Progenitor cell of endocrine pancreas (in vitro differentiated cells): ENCODE results near the gene SPTBN4. TPM values are rescaled to one million over a fixed set of nuclear protein-coding genes. Genes with fewer than 3 reads are reported as not detected.

Source experiments
- DNase-seq: peaks from one replicate; pipeline ENCODE4 v3.0.0; 2021; ENCODE audit warnings: low spot score; ENCODE audit not compliant: unreplicated experiment
- H3K27ac Mint-ChIP-seq: 2 replicates; pipeline ENCODE4 v1.8.0; 2021; ENCODE audit warnings: mild to moderate bottlenecking, moderate library complexity, mixed read lengths
- H3K27me3 Mint-ChIP-seq: 2 replicates; pipeline ENCODE4 v1.8.0; 2021; ENCODE audit warnings: mixed read lengths
- H3K36me3 Mint-ChIP-seq: 2 replicates; pipeline ENCODE4 v1.8.0; 2022; ENCODE audit warnings: mixed read lengths; ENCODE audit not compliant: insufficient read depth
- H3K4me1 Mint-ChIP-seq: 2 replicates; pipeline ENCODE4 v1.8.0; 2021; ENCODE audit warnings: low read depth, mixed read lengths
- H3K4me3 Mint-ChIP-seq: 2 replicates; pipeline ENCODE4 v1.8.0; 2021; ENCODE audit warnings: low read depth, mild to moderate bottlenecking, moderate library complexity, mixed read lengths
- H3K9me3 Mint-ChIP-seq: 2 replicates; pipeline ENCODE4 v1.8.0; 2021; ENCODE audit warnings: low read depth, mixed read lengths
- total RNA-seq: library from RNA; stranded (reverse); gene quantifications from 2 replicates; pipeline ENCODE4 v1.2.1, GENCODE V29; 2021
- TF ChIP-seq, protein P1 (sequence below): fragments of 200-600 bp; sonication (generic); IDR thresholded peaks from one replicate; pipeline ENCODE4 v1.5.0; 2021; ENCODE audit warnings: antibody characterized with exemption, mild to moderate bottlenecking; ENCODE audit not compliant: unreplicated experiment

The SPTBN4 gene
- total RNA-seq, 1 donor from 2014 or later = 3.1 TPM

DNA sequence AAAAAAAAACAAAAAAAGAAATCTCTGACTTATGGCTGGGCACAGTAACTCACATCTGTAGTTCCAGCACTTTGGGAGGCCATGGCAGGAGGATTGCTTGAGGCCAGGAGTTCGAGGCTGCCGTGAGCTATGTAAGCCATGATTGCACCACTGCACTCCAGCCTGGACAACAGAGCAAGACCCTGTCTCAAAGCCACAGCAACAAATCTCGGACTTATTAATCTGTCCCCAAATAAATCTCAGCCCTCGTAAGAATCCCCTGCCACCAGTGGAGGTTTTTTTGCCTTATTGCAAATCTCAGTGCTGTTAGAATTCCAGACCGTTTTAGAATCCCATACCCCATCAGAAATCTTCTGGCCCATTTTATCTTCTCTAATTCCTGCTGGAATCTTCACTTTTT is 114.7 kb downstream of the SPTBN4 start:
- Mint-ChIP-seq H3K36me3 (peaks cover 28% of the 10 kb centered on the region), H3K27ac (no peak overlapping the region), H3K4me3 (no peak overlapping the region), H3K27me3 (no peaks in the 10 kb centered on the region), H3K4me1 (peaks cover 5% of the 10 kb centered on the region), H3K9me3 (no peaks in the 10 kb centered on the region)
- no peak for DNase-seq
- TF ChIP-seq, protein P1, sequence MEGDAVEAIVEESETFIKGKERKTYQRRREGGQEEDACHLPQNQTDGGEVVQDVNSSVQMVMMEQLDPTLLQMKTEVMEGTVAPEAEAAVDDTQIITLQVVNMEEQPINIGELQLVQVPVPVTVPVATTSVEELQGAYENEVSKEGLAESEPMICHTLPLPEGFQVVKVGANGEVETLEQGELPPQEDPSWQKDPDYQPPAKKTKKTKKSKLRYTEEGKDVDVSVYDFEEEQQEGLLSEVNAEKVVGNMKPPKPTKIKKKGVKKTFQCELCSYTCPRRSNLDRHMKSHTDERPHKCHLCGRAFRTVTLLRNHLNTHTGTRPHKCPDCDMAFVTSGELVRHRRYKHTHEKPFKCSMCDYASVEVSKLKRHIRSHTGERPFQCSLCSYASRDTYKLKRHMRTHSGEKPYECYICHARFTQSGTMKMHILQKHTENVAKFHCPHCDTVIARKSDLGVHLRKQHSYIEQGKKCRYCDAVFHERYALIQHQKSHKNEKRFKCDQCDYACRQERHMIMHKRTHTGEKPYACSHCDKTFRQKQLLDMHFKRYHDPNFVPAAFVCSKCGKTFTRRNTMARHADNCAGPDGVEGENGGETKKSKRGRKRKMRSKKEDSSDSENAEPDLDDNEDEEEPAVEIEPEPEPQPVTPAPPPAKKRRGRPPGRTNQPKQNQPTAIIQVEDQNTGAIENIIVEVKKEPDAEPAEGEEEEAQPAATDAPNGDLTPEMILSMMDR = no peak

DNA sequence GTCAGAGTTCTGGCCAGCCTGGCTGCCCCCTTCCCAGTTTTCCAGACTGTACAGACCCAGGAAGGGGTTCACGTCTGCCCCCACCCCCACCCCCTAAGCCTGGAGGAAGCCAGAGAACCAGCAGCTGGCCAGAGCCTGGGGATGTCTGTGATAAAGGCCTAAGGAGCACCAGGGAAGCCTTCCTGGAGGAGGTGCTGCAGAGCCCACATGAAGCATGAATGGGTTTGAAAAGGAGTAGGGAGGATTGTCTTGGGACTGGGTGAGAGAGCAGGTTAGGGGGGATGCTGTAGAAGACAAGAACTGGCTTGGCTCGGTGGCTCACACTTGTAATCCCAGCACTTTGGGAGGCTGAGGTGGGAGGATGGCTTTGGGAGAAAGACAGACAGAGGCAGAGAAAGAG is 115.7 kb downstream of the SPTBN4 start:
- peaks cover 32% of the 10 kb centered on the region for H3K36me3 Mint-ChIP-seq
- H3K4me3 Mint-ChIP-seq = no peak overlapping the region
- no peak for DNase-seq
- TF ChIP-seq, protein P1 = no peak
- no peak overlapping the region for H3K27ac Mint-ChIP-seq
- peaks cover 3% of the 10 kb centered on the region for H3K4me1 Mint-ChIP-seq
- no peaks in the 10 kb centered on the region for H3K9me3 Mint-ChIP-seq
- no peaks in the 10 kb centered on the region for H3K27me3 Mint-ChIP-seq

DNA sequence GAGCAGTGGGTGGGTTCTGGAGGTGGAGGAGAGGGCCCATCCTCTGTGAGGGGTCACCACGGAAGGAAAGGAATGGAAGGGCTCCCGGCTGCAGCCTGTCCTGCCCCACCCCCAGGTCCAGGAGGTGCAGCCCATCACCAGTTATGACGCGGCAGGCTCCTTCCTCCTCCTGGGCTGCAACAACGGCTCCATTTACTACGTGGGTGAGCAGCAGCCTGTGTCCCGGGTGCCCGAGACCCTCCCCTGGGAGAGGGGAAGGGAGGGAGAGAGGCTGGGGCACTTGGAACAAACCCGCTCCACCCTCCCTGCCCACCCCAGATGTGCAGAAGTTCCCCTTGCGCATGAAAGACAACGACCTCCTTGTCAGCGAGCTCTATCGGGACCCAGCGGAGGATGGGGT is 116.5 kb downstream of the SPTBN4 start:
- Mint-ChIP-seq H3K36me3 (peaks cover 34% of the 10 kb centered on the region), H3K4me3 (no peak overlapping the region), H3K9me3 (no peaks in the 10 kb centered on the region), H3K4me1 (no peaks in the 10 kb centered on the region), H3K27ac (no peak overlapping the region), H3K27me3 (no peaks in the 10 kb centered on the region)
- TF ChIP-seq, protein P1 = no peak
- DNase-seq = no peak

DNA sequence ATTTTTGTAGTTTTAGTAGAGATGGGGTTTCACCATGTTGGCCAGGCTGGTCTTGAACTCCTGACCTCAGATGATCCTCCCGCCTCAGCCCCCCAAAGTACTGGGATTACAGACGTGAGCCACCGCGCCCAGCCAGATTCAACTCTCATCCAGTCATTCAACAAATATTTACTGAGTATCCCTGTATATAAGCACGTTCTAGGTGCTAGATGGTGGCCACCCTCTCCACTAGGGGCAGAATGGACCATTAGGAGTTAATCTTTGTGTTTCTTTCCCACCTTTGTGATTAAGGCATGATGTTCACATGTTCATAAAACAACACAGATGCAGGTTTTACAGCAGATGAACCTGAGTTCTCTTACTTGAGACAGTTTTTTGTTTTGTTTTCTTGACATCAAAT is 117.2 kb downstream of the SPTBN4 start:
- Mint-ChIP-seq H3K9me3 (no peaks in the 10 kb centered on the region), H3K27ac (no peak overlapping the region), H3K27me3 (no peaks in the 10 kb centered on the region), H3K4me1 (no peaks in the 10 kb centered on the region), H3K4me3 (no peak overlapping the region), H3K36me3 (peaks cover 32% of the 10 kb centered on the region)
- no peak for DNase-seq
- TF ChIP-seq, protein P1 = peak; percentile 45

DNA sequence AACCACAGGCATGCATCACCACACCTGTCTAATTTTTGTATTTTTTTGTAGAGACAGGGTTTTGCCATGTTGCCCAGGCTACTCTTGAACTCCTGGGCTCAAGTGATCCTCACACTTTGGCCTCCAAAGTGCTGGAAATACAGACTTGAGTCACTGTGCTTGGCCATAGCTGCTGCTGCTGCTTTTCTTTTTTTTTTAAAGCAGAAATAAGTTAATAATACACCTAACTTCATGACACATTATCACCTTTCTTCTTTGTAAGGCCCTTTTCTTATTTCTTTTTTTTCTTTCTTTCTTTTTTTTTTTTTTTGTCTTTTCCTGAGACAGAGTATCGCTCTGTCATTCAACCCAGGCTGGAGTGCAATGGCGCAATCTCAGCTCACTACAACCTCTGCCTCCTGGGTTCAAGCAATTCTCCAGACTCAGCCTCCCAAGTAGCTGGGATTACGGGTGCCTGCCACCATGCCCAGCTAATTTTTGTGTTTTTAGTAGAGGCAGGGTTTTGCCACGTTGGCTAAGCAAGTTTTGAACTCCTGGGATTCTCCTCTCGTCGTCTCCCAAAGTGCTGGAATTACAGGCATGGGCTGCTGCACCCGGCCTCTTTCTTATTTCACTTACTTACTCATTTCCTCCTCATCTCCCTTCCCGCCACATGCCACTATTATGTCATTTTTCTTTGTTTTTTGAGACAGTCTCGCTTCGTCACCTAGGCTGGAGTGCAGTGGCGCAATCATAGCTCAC is 118.6 kb downstream of the SPTBN4 start:
- no peak overlapping the region for H3K27ac Mint-ChIP-seq
- H3K27me3 Mint-ChIP-seq = no peaks in the 10 kb centered on the region
- H3K4me3 Mint-ChIP-seq = no peak overlapping the region
- no peaks in the 10 kb centered on the region for H3K9me3 Mint-ChIP-seq
- no peak for DNase-seq
- H3K36me3 Mint-ChIP-seq = peaks cover 34% of the 10 kb centered on the region
- TF ChIP-seq, protein P1 = no peak
- no peaks in the 10 kb centered on the region for H3K4me1 Mint-ChIP-seq
